DMS 273 treated with DMSO at 0.1 percent for 48 hours (cell line): Measurements from ENCODE around the gene CCDC74A.
"Not testable (repeated sequence)": the region's sequence is repeated elsewhere in the genome, so short reads cannot be mapped to it uniquely, and the experiment has no call there.

Source experiments
- DNase-seq: peaks from one replicate; lab custom pipeline; 2025; lab: John Stamatoyannopoulos, UW

The CCDC74A gene

GRCh38 chr2:131566371-131566770 lies 38.7 kb downstream of the CCDC74A start:
- DNase-seq: no peak

DNA sequence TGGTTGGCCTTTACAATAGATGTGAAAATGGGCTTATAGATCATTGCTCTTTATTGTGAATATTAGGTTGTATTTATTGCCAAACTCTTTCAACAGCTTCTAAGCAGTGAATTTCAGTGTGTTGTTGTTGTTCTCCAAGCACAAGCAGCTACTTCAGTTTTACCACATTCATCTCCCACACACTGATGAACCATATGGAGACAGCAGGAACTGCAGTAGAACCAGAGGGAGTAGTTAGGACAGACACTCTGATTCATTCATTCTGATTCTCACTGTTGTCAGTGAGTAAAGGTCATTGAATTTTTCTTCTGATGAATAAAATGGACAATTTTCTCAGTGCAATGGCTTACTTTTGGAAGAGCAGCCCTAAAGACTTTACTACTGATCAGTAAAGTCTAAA lies 40.2 kb downstream of the CCDC74A start:
- DNase-seq: no peak

DNA sequence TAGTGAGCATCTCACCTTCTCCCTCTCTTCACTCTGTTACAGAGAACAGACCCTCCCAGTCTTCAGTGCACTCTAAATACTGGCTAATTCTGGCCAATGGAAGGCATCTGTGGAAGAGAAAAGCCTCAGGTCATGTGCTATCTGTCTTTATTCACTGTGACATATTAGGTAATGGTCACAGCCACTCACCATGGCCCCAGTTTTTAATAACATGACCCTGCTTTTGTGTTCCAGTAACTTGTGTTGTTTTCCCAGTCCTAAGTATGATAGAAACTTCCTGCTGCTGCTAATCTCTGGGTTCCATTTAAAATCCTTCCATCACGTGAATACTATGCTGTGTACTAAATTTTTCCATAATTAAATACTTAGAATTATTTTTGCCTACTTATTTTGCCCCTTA lies 40.7 kb downstream of the CCDC74A start:
- not testable (repeated sequence) for DNase-seq

- DNase-seq: no peak
These were observed 44.5 kb downstream of the CCDC74A start for GRCh38 chr2:131572175-131572574.

DNA sequence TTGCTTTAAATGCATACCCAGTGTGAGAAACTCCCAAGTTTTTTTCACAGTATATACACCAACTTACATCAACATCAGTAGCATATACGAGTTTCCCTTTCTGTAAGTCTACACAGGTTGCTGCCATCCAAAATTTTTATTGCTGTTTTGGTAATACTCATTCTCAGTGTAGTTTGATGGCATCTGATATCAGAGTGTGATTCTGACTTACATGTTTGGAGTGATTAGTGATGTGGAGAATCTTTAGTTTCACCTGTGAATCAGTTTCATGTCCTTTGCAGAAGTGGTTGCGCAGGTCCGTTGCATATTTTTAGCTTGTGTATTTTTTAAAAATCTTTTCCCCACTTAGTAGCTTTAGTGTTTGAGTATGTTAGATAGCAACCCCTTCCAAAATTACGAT lies 50.1 kb downstream of the CCDC74A start:
- no peak for DNase-seq

GRCh38 chr2:131580187-131580586 lies 52.5 kb downstream of the CCDC74A start:
- DNase-seq: no peak
